WTC11 (cell line): ENCODE results near the gene CHRNE. TPM values are rescaled to one million over a fixed set of nuclear protein-coding genes. Genes with fewer than 3 reads are reported as not detected.
A peak's percentile ranks its signal among the peaks of the same experiment; 100 is the strongest.

ENCODE experiments used
- ATAC-seq: fragments of 200-7000 bp; cut with Tn5 transposase; 2 replicates; pipeline ENCODE4 v1.10.0; 2021; ENCODE audit warnings: mild to moderate bottlenecking, moderate library complexity
- CTCF ChIA-PET: fragments of 300-600 bp; sonication (Branson Sonifier 250); formaldehyde crosslinking; loops from one replicate; lab custom pipeline; 2021; ENCODE audit warnings: antibody characterized with exemption; lab: Charles Lee
- POLR2A ChIA-PET: fragments of 350-600 bp; sonication (Branson Sonifier 250); formaldehyde crosslinking; loops from one replicate; lab custom pipeline; 2021; ENCODE audit warnings: antibody characterized with exemption; lab: Charles Lee
- DNase-seq: peaks from one replicate; pipeline ENCODE4 v3.0.0; 2021; ENCODE audit warnings: low spot score
- H3K27ac Mint-ChIP-seq: 2 replicates; pipeline ENCODE4 v1.8.0; 2021; ENCODE audit warnings: mixed read lengths
- H3K27me3 Mint-ChIP-seq: 2 replicates; pipeline ENCODE4 v1.8.0; 2021; ENCODE audit warnings: low read depth, mild to moderate bottlenecking, moderate library complexity, mixed read lengths
- H3K36me3 Mint-ChIP-seq: 2 replicates; pipeline ENCODE4 v1.8.0; 2021; ENCODE audit warnings: mixed read lengths
- H3K4me1 Mint-ChIP-seq: 2 replicates; pipeline ENCODE4 v1.8.0; 2022; ENCODE audit warnings: mixed read lengths
- H3K4me3 Mint-ChIP-seq: 2 replicates; pipeline ENCODE4 v1.8.0; 2021; ENCODE audit warnings: mild to moderate bottlenecking, moderate library complexity, mixed read lengths
- H3K9me3 Mint-ChIP-seq: 2 replicates; pipeline ENCODE4 v1.8.0; 2021; ENCODE audit warnings: mixed read lengths
- AR ChIP-seq: fragments of 250-450 bp; sonication (Bioruptor Pico); IDR thresholded peaks from 2 replicates; pipeline ENCODE4 v1.9.0; 2021; ENCODE audit warnings: mild to moderate bottlenecking
- CREM ChIP-seq: sonication (generic); formaldehyde crosslinking; IDR thresholded peaks from 2 replicates; pipeline ENCODE4 v1.8.1; 2022; ENCODE audit warnings: mild to moderate bottlenecking, missing genetic modification reagents, moderate library complexity
- E2F1 ChIP-seq: sonication (generic); formaldehyde crosslinking; IDR thresholded peaks from 2 replicates; pipeline ENCODE4 v1.8.0; 2022; ENCODE audit warnings: mild to moderate bottlenecking, missing genetic modification reagents
- ELF4 ChIP-seq: sonication (generic); formaldehyde crosslinking; IDR thresholded peaks from 2 replicates; pipeline ENCODE4 v1.8.1; 2022; ENCODE audit warnings: low read depth, mild to moderate bottlenecking, moderate library complexity, missing genetic modification reagents
- ETV6 ChIP-seq: sonication (generic); formaldehyde crosslinking; IDR thresholded peaks from 2 replicates; pipeline ENCODE4 v1.8.1; 2022; ENCODE audit warnings: mild to moderate bottlenecking, missing genetic modification reagents
- FOXJ3 ChIP-seq: sonication (generic); formaldehyde crosslinking; IDR thresholded peaks from 2 replicates; pipeline ENCODE4 v1.9.0; 2021; ENCODE audit warnings: missing genetic modification reagents, mild to moderate bottlenecking, borderline replicate concordance
- HMGA2 ChIP-seq: fragments of 250-450 bp; sonication (Bioruptor Pico); IDR thresholded peaks from 2 replicates; pipeline ENCODE4 v1.4.0; 2021; ENCODE audit warnings: mild to moderate bottlenecking, moderate library complexity
- JUN ChIP-seq: sonication (generic); formaldehyde crosslinking; IDR thresholded peaks from 2 replicates; pipeline ENCODE4 v1.8.0; 2023; ENCODE audit warnings: mild to moderate bottlenecking, missing genetic modification reagents
- KAT7 ChIP-seq: sonication (generic); formaldehyde crosslinking; IDR thresholded peaks from 2 replicates; pipeline ENCODE4 v1.8.1; 2023; ENCODE audit warnings: missing genetic modification reagents, mild to moderate bottlenecking, borderline replicate concordance
- MLX ChIP-seq: sonication (generic); formaldehyde crosslinking; IDR thresholded peaks from 2 replicates; pipeline ENCODE4 v1.8.1; 2023; ENCODE audit warnings: mild to moderate bottlenecking, missing genetic modification reagents, moderate library complexity
- PRRX2 ChIP-seq: fragments of 250-450 bp; sonication (Bioruptor Pico); IDR thresholded peaks from 2 replicates; pipeline ENCODE4 v1.8.0; 2021; ENCODE audit warnings: mild to moderate bottlenecking
- USF1 ChIP-seq: sonication (generic); formaldehyde crosslinking; IDR thresholded peaks from 2 replicates; pipeline ENCODE4 v1.8.0; 2022; ENCODE audit warnings: mild to moderate bottlenecking, missing genetic modification reagents
- ZNF121 ChIP-seq: sonication (generic); formaldehyde crosslinking; IDR thresholded peaks from 2 replicates; pipeline ENCODE4 v1.8.0; 2023; ENCODE audit warnings: missing genetic modification reagents
- total RNA-seq: library from RNA; stranded (reverse); gene quantifications from 3 replicates; pipeline ENCODE4 v1.2.3, GENCODE V29; 2021
- TF ChIP-seq, protein P1 (sequence below): sonication (generic); formaldehyde crosslinking; IDR thresholded peaks from 2 replicates; pipeline ENCODE4 v1.8.0; 2022; ENCODE audit warnings: missing genetic modification reagents
- TF ChIP-seq, protein P2 (sequence below): fragments of 250-450 bp; sonication (Bioruptor Pico); IDR thresholded peaks from 2 replicates; pipeline ENCODE4 v2.1.2; 2022; ENCODE audit warnings: mild to moderate bottlenecking, moderate library complexity
- TF ChIP-seq, protein P3 (sequence below): sonication (generic); formaldehyde crosslinking; IDR thresholded peaks from 2 replicates; pipeline ENCODE4 v1.8.1; 2023; ENCODE audit warnings: mild to moderate bottlenecking, missing genetic modification reagents

The CHRNE gene
- total RNA-seq, 1 experiment from 2014 or later: 0.70 TPM

DNA sequence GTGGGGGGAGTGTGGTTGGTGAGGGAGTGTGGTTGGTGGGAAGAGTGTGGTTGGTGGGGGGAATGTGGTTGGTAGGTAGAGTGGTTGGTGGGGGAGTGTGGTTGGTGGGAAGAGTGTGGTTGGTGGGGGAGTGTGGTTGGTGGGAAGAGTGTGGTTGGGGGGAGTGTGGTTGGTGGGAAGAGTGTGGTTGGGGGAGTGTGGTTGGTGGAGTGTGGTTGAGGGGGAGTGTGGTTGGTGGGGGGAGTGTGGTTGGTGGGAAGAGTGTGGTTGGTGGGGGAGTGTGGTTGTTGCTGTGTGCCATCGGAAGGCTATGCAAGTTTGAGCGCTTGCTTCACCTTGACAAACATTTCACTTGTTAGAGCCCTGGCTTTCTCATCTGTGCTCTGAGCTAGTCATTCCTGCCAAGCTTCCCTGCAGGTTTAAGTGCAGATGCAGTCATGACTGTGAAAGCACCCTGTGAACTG, 49.7 kb downstream of the CHRNE start:
- ChIA-PET CTCF (no interaction called here), POLR2A (no interaction called here)
- no peaks in the 10 kb centered on the region for H3K9me3 Mint-ChIP-seq
- H3K4me3 Mint-ChIP-seq: no peak overlapping the region
- DNase-seq (no peak), ATAC-seq (no peak)
- H3K4me1 Mint-ChIP-seq: peaks cover 73% of the 10 kb centered on the region
- no peak overlapping the region for H3K27ac Mint-ChIP-seq
- no peak for TF ChIP-seq JUN (CRISPR knock-in tag)
- no peak for TF ChIP-seq PRRX2
- TF ChIP-seq MLX (CRISPR knock-in tag): no peak
- TF ChIP-seq E2F1: no peak
- H3K36me3 Mint-ChIP-seq: no peaks in the 10 kb centered on the region
- H3K27me3 Mint-ChIP-seq: no peaks in the 10 kb centered on the region

- DNase-seq (no peak), ATAC-seq (no peak)
- no peak overlapping the region for H3K4me3 Mint-ChIP-seq
- ChIA-PET CTCF (no interaction called here), POLR2A (no interaction called here)
- no peaks in the 10 kb centered on the region for H3K27me3 Mint-ChIP-seq
- TF ChIP-seq ELF4 (CRISPR knock-in tag): no peak
- no peak for TF ChIP-seq ETV6 (CRISPR knock-in tag)
- TF ChIP-seq USF1 (CRISPR knock-in tag): no peak
- TF ChIP-seq, protein P1, sequence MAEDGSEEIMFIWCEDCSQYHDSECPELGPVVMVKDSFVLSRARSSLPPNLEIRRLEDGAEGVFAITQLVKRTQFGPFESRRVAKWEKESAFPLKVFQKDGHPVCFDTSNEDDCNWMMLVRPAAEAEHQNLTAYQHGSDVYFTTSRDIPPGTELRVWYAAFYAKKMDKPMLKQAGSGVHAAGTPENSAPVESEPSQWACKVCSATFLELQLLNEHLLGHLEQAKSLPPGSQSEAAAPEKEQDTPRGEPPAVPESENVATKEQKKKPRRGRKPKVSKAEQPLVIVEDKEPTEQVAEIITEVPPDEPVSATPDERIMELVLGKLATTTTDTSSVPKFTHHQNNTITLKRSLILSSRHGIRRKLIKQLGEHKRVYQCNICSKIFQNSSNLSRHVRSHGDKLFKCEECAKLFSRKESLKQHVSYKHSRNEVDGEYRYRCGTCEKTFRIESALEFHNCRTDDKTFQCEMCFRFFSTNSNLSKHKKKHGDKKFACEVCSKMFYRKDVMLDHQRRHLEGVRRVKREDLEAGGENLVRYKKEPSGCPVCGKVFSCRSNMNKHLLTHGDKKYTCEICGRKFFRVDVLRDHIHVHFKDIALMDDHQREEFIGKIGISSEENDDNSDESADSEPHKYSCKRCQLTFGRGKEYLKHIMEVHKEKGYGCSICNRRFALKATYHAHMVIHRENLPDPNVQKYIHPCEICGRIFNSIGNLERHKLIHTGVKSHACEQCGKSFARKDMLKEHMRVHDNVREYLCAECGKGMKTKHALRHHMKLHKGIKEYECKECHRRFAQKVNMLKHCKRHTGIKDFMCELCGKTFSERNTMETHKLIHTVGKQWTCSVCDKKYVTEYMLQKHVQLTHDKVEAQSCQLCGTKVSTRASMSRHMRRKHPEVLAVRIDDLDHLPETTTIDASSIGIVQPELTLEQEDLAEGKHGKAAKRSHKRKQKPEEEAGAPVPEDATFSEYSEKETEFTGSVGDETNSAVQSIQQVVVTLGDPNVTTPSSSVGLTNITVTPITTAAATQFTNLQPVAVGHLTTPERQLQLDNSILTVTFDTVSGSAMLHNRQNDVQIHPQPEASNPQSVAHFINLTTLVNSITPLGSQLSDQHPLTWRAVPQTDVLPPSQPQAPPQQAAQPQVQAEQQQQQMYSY (CRISPR knock-in tag): no peak
- TF ChIP-seq HMGA2 (CRISPR knock-in tag): no peak
- peak overlapping the region; percentile 90 for H3K27ac Mint-ChIP-seq
- peaks cover 73% of the 10 kb centered on the region for H3K4me1 Mint-ChIP-seq
- H3K36me3 Mint-ChIP-seq: no peaks in the 10 kb centered on the region
- H3K9me3 Mint-ChIP-seq: no peaks in the 10 kb centered on the region
Observed at GRCh38 chr17:4852567-4853207, 50.2 kb downstream of the CHRNE start.

DNA sequence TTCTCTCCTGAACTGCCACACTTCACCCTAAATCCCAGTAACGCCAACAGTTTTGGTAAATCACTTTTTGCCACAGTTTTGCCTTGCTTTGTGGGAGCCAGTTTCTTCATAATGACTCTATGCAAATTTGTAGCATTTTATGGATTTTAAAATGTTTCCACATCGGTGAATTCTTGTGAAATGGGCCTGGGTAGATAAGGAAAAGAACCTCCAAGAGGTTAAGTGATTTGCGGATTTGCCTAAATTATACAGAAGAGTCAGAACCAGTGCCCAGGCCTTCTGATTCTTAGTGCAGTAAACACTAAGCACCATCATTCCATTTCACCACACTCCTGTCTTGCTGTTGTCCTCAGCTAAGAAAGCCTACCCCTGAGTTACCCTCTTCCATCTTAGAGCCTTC, 51.8 kb downstream of the CHRNE start:
- Mint-ChIP-seq H3K36me3 (no peaks in the 10 kb centered on the region), H3K9me3 (no peaks in the 10 kb centered on the region), H3K27ac (peak overlapping the region; percentile 88), H3K4me3 (no peak overlapping the region), H3K27me3 (no peaks in the 10 kb centered on the region), H3K4me1 (peaks cover 71% of the 10 kb centered on the region)
- POLR2A ChIA-PET: no interaction called here
- CTCF ChIA-PET: interaction anchor here (1.5 kb wide), 1 partner anchor 10 kb away, joined by 3 read pairs; no protein-coding TSS in a partner anchor
- DNase-seq: no peak
- ATAC-seq: no peak
- no peak for TF ChIP-seq ZNF121 (CRISPR knock-in tag)

DNA sequence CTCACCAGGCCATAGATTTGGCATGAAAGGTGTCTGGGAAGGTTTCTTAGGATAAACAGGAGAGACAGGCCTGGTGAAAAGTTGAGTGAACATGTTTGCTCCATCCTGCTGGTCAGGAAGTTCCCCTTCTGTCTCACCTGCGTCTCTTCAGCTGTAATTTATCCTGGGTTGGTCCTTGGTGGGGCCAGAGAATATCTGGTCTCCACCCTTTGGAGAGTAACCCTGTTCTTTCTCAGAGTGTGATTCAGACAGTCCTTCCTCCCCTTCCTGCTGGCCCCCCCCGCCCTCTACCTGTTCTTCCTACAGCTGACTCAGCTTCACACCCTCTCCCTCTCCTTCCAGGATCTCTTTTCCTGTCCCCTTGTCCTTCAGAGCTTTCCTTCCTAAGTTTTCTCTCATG, 52.7 kb downstream of the CHRNE start:
- Mint-ChIP-seq H3K36me3 (no peaks in the 10 kb centered on the region), H3K4me1 (peaks cover 69% of the 10 kb centered on the region), H3K9me3 (no peaks in the 10 kb centered on the region), H3K27me3 (no peaks in the 10 kb centered on the region), H3K27ac (peak overlapping the region; percentile 96), H3K4me3 (no peak overlapping the region)
- ChIA-PET POLR2A (no interaction called here), CTCF (interaction anchor here (1.5 kb wide), 1 partner anchor 11 kb away, joined by 3 read pairs; no protein-coding TSS in a partner anchor)
- ATAC-seq (no peak), DNase-seq (no peak)
- TF ChIP-seq, protein P2, sequence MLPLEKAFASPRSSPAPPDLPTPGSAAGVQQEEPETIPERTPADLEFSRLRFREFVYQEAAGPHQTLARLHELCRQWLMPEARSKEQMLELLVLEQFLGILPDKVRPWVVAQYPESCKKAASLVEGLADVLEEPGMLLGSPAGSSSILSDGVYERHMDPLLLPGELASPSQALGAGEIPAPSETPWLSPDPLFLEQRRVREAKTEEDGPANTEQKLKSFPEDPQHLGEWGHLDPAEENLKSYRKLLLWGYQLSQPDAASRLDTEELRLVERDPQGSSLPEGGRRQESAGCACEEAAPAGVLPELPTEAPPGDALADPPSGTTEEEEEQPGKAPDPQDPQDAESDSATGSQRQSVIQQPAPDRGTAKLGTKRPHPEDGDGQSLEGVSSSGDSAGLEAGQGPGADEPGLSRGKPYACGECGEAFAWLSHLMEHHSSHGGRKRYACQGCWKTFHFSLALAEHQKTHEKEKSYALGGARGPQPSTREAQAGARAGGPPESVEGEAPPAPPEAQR: no peak
- TF ChIP-seq, protein P3, sequence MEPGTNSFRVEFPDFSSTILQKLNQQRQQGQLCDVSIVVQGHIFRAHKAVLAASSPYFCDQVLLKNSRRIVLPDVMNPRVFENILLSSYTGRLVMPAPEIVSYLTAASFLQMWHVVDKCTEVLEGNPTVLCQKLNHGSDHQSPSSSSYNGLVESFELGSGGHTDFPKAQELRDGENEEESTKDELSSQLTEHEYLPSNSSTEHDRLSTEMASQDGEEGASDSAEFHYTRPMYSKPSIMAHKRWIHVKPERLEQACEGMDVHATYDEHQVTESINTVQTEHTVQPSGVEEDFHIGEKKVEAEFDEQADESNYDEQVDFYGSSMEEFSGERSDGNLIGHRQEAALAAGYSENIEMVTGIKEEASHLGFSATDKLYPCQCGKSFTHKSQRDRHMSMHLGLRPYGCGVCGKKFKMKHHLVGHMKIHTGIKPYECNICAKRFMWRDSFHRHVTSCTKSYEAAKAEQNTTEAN (CRISPR knock-in tag): no peak
- TF ChIP-seq FOXJ3 (CRISPR knock-in tag) (no peak), CREM (CRISPR knock-in tag) (no peak), AR (CRISPR knock-in tag) (no peak), HMGA2 (CRISPR knock-in tag) (no peak), KAT7 (CRISPR knock-in tag) (no peak)
